IMR-90 (cell line): ENCODE results near the gene TMEM50B. TPM values are rescaled to one million over a fixed set of nuclear protein-coding genes. Genes with fewer than 3 reads are reported as not detected.

Source experiments
- ATAC-seq: fragments of 200-7000 bp; cut with Tn5 transposase; 2 replicates; pipeline ENCODE4 v1.9.1; 2020; ENCODE audit warnings: low read depth, mild to moderate bottlenecking, moderate library complexity
- BruUV-seq: library from RNA; stranded (reverse); fragments of 400-500 nt; replicated peaks from 2 replicates; lab custom pipeline; 2021; lab: Mats Ljungman, UMichigan
- CTCF ChIA-PET: fragments of 300-600 bp; formaldehyde crosslinking; extraction: SDS; loops from one replicate; lab custom pipeline; 2021; ENCODE audit warnings: antibody characterized with exemption; lab: Yijun Ruan, JAX
- POLR2A ChIA-PET: fragments of 300-600 bp; sonication (Branson Sonifier 250); formaldehyde crosslinking; loops from one replicate; lab custom pipeline; 2022; ENCODE audit warnings: antibody characterized with exemption; ENCODE audit not compliant: unreplicated experiment; lab: Charles Lee
- DNase-seq: peaks from one replicate; pipeline ENCODE4 v3.0.0; 2013
- H2AFZ ChIP-seq: replicated peaks from 2 replicates; pipeline ENCODE3; 2013; ENCODE audit warnings: low read length, mild to moderate bottlenecking; ENCODE audit not compliant: poor library complexity
- H2AK5ac ChIP-seq: 2 replicates; pipeline ENCODE4 v1.6.1; 2013; ENCODE audit warnings: low read depth, low read length, inconsistent platforms
- H2AK9ac ChIP-seq: replicated peaks from 2 replicates; pipeline ENCODE3; 2013; ENCODE audit warnings: mild to moderate bottlenecking, low read depth, low read length, moderate library complexity; ENCODE audit not compliant: poor library complexity
- H2BK120ac ChIP-seq: 2 replicates; pipeline ENCODE4 v1.6.1; 2013; ENCODE audit warnings: low read depth, low read length, inconsistent platforms
- H2BK15ac ChIP-seq: 3 replicates; pipeline ENCODE4 v1.6.1; 2013; ENCODE audit warnings: low read depth, low read length, inconsistent platforms
- H2BK20ac ChIP-seq: 2 replicates; pipeline ENCODE4 v1.6.1; 2013; ENCODE audit warnings: low read depth, mild to moderate bottlenecking, inconsistent platforms, low read length, moderate library complexity
- H2BK5ac ChIP-seq: 2 replicates; pipeline ENCODE4 v1.6.1; 2013; ENCODE audit warnings: mild to moderate bottlenecking, low read depth, low read length, inconsistent platforms; ENCODE audit not compliant: poor library complexity, severe bottlenecking
- H3K14ac ChIP-seq: replicated peaks from 2 replicates; pipeline ENCODE4 v1.6.1; 2013; ENCODE audit warnings: low read depth, low read length, inconsistent platforms
- H3K18ac ChIP-seq: 2 replicates; pipeline ENCODE4 v1.6.1; 2013; ENCODE audit warnings: low read depth, low read length, control low read depth
- H3K23ac ChIP-seq: 2 replicates; pipeline ENCODE4 v1.6.1; 2013; ENCODE audit warnings: low read depth, low read length, inconsistent platforms
- H3K27ac ChIP-seq: 2 replicates; pipeline ENCODE4 v1.5.1; 2013; ENCODE audit warnings: mild to moderate bottlenecking, control low read depth, low read length; ENCODE audit not compliant: insufficient read depth
- H3K27me3 ChIP-seq: 2 replicates; pipeline ENCODE4 v1.6.1; 2013; ENCODE audit warnings: low read length; ENCODE audit not compliant: control insufficient read depth, insufficient read depth
- H3K36me3 ChIP-seq: 2 replicates; pipeline ENCODE4 v1.6.1; 2013; ENCODE audit warnings: low read length, mixed read lengths; ENCODE audit not compliant: control insufficient read depth, insufficient read depth
- H3K4ac ChIP-seq: 2 replicates; pipeline ENCODE4 v1.6.1; 2013; ENCODE audit warnings: low read depth, low read length, inconsistent platforms
- H3K4me1 ChIP-seq: 2 replicates; pipeline ENCODE4 v1.6.1; 2013; ENCODE audit warnings: low read length, mixed read lengths; ENCODE audit not compliant: control insufficient read depth, insufficient read depth
- H3K4me2 ChIP-seq: 2 replicates; pipeline ENCODE4 v1.6.1; 2013; ENCODE audit warnings: low read depth, mild to moderate bottlenecking, control low read depth, low read length, moderate library complexity
- H3K4me3 ChIP-seq: 2 replicates; pipeline ENCODE4 v1.5.1; 2013; ENCODE audit warnings: low read depth, mild to moderate bottlenecking, control low read depth, low read length, moderate library complexity; ENCODE audit not compliant: insufficient read depth
- H3K56ac ChIP-seq: 2 replicates; pipeline ENCODE4 v1.6.1; 2013; ENCODE audit warnings: low read length, inconsistent platforms; ENCODE audit not compliant: insufficient read depth; ENCODE audit errors: extremely low read depth
- H3K79me1 ChIP-seq, 2 experiments: 2 replicates each; pipeline ENCODE4 v1.6.1; 2013; ENCODE audit warnings: low read length in 2 of 2, inconsistent platforms in 1 of 2, low read depth in 1 of 2
- H3K9ac ChIP-seq: 2 replicates; pipeline ENCODE4 v1.6.1; 2013; ENCODE audit warnings: low read depth, low read length, control low read depth
- H3K9me1 ChIP-seq: 2 replicates; pipeline ENCODE4 v1.6.1; 2013; ENCODE audit warnings: low read length, inconsistent platforms; ENCODE audit not compliant: insufficient read depth
- H3K9me3 ChIP-seq: 2 replicates; pipeline ENCODE4 v1.6.1; 2013; ENCODE audit warnings: low read length; ENCODE audit not compliant: control insufficient read depth, insufficient read depth
- H4K20me1 ChIP-seq: 2 replicates; pipeline ENCODE4 v1.6.1; 2013; ENCODE audit warnings: low read length, inconsistent platforms; ENCODE audit not compliant: insufficient read depth
- H4K5ac ChIP-seq: 2 replicates; pipeline ENCODE4 v1.6.1; 2013; ENCODE audit warnings: mild to moderate bottlenecking, low read depth, low read length, control low read depth
- H4K8ac ChIP-seq, 2 experiments: 2 replicates each; pipeline ENCODE4 v1.6.1; 2013; ENCODE audit warnings: low read depth in 2 of 2, low read length in 2 of 2, control low read depth in 1 of 2, inconsistent platforms in 1 of 2
- H4K91ac ChIP-seq: 2 replicates; pipeline ENCODE4 v1.6.1; 2013; ENCODE audit warnings: low read depth, low read length, inconsistent platforms; ENCODE audit not compliant: insufficient read depth
- BHLHE40 ChIP-seq: fragments of 150-350 bp; IDR thresholded peaks from 2 replicates; pipeline ENCODE4 v1.6.1; 2016; ENCODE audit warnings: mild to moderate bottlenecking, low read depth, low read length
- CHD1 ChIP-seq: IDR thresholded peaks from 2 replicates; pipeline ENCODE4 v1.6.1; 2012; ENCODE audit warnings: low read depth, low read length, improper control_type of control experiment
- FOS ChIP-seq: fragments of 150-350 bp; IDR thresholded peaks from 2 replicates; pipeline ENCODE4 v1.6.1; 2016; ENCODE audit warnings: low read depth, low read length
- MAFK ChIP-seq: IDR thresholded peaks from 2 replicates; pipeline ENCODE4 v1.6.1; 2012; ENCODE audit warnings: low read depth, low read length, improper control_type of control experiment
- MAZ ChIP-seq: IDR thresholded peaks from 2 replicates; pipeline ENCODE4 v1.6.1; 2012; ENCODE audit warnings: low read depth, mild to moderate bottlenecking, low read length, improper control_type of control experiment, moderate library complexity, borderline replicate concordance
- MXI1 ChIP-seq: IDR thresholded peaks from 2 replicates; pipeline ENCODE4 v1.6.1; 2012; ENCODE audit warnings: low read depth, mild to moderate bottlenecking, low read length, moderate library complexity, borderline replicate concordance
- NFE2L2 ChIP-seq: fragments of 150-350 bp; IDR thresholded peaks from 2 replicates; pipeline ENCODE4 v1.6.1; 2016; ENCODE audit warnings: low read depth, mild to moderate bottlenecking, low read length
- POLR2A ChIP-seq: IDR thresholded peaks from 2 replicates; pipeline ENCODE4 v1.6.1; 2012; ENCODE audit warnings: mild to moderate bottlenecking, low read depth, low read length
- RAD21 ChIP-seq: IDR thresholded peaks from 2 replicates; pipeline ENCODE4 v1.6.1; 2012; ENCODE audit warnings: low read length, improper control_type of control experiment
- RFX5 ChIP-seq: IDR thresholded peaks from 2 replicates; pipeline ENCODE4 v1.8.0; 2012; ENCODE audit warnings: low read depth, mild to moderate bottlenecking, low read length, moderate library complexity
- SMC3 ChIP-seq: fragments of 150-350 bp; IDR thresholded peaks from 2 replicates; pipeline ENCODE4 v1.6.1; 2016; ENCODE audit warnings: low read depth, mild to moderate bottlenecking, antibody characterized with exemption, low read length, moderate library complexity
- WGBS, 2 experiments: methylation state at CpG; one replicate each; pipeline versions ENCODE4 v1.1.5 to v1.1.7; 2013; ENCODE audit warnings: missing lambda C conversion rate in 2 of 2; ENCODE audit not compliant: insufficient read length in 1 of 2; ENCODE audit errors: extremely low coverage in 2 of 2; 5-methylcytosine and 5-hydroxymethylcytosine counted together
- dilution Hi-C: fragments of 300-500 bp; cut with HindIII; formaldehyde crosslinking; loops from one replicate; pipeline ENCODE4 v1.14.3; 2018; ENCODE audit warnings: low sequenced_read_pairs; ENCODE audit not compliant: unreplicated experiment
- in situ Hi-C: fragments of 300-500 bp; cut with MboI; formaldehyde crosslinking; loops from 3 replicates; pipeline ENCODE4 v1.14.3; 2019; ENCODE audit warnings: low sequenced_read_pairs, inconsistent platforms, mixed read lengths
- intact Hi-C: fragments of 100-400 bp; cut with micrococcal nuclease; formaldehyde crosslinking; loops from 2 replicates; pipeline ENCODE4 v1.10.0; 2022
- polyA plus RNA-seq, 3 experiments: library from polyadenylated mRNA; depleted of rRNA; stranded (reverse); fragments of >200 nt; gene quantifications; 2 replicates each; pipeline ENCODE4 v1.2.3, GENCODE V29; 2012; ENCODE audit warnings: low replicate concordance in 1 of 3
- total RNA-seq: library from RNA; depleted of rRNA; stranded (reverse); fragments of >200 nt; gene quantifications from 2 replicates; pipeline ENCODE4 v1.2.3, GENCODE V29; 2012
- TF ChIP-seq, protein P1 (sequence below): fragments of 150-350 bp; IDR thresholded peaks from 2 replicates; pipeline ENCODE4 v1.6.1; 2017; ENCODE audit warnings: mild to moderate bottlenecking, antibody characterized with exemption, low read length, low read depth
- TF ChIP-seq, protein P2 (sequence below): fragments of 150-350 bp; IDR thresholded peaks from 2 replicates; pipeline ENCODE4 v1.6.1; 2016; ENCODE audit warnings: low read depth, mild to moderate bottlenecking, low read length, moderate library complexity, borderline replicate concordance

TMEM50B gene
- total and polyA plus RNA-seq, 2 of the 4 experiments (the other 2 are of a cell fraction), result 10.9 to 25.9 TPM

DNA sequence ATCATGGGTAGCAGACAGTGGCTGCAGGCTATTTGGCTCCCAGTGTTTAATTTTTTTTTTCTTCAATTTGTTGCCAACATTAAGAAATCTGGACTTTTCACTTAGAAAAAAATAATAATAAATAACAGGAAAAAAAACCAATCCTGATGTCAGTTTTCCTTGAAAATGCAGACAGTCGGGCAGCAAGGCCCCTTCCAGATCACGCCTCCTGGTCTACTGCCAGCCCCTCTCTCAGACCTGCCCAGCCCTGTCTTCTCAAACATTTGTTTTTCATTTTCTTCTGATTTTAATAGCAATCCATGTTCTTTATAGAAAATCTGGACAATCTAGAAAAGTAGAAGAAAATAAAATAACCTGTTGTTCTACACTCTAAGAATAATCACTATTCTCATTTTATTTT, 61.1 kb downstream of the TMEM50B start:
- no peak overlapping the region for H3K18ac ChIP-seq
- no peak overlapping the region for H2BK5ac ChIP-seq
- in situ Hi-C loops, result no loop called here
- TF ChIP-seq SMC3 (no peak), RAD21 (no peak), NFE2L2 (no peak), RFX5 (no peak), CHD1 (no peak), MAFK (no peak), MAZ (no peak), BHLHE40 (no peak), FOS (no peak), MXI1 (no peak), POLR2A (no peak)
- TF ChIP-seq, protein P1, sequence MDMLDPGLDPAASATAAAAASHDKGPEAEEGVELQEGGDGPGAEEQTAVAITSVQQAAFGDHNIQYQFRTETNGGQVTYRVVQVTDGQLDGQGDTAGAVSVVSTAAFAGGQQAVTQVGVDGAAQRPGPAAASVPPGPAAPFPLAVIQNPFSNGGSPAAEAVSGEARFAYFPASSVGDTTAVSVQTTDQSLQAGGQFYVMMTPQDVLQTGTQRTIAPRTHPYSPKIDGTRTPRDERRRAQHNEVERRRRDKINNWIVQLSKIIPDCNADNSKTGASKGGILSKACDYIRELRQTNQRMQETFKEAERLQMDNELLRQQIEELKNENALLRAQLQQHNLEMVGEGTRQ, result no peak
- TF ChIP-seq, protein P2, sequence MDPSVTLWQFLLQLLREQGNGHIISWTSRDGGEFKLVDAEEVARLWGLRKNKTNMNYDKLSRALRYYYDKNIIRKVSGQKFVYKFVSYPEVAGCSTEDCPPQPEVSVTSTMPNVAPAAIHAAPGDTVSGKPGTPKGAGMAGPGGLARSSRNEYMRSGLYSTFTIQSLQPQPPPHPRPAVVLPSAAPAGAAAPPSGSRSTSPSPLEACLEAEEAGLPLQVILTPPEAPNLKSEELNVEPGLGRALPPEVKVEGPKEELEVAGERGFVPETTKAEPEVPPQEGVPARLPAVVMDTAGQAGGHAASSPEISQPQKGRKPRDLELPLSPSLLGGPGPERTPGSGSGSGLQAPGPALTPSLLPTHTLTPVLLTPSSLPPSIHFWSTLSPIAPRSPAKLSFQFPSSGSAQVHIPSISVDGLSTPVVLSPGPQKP, result no peak
- H2AFZ ChIP-seq, result no peak overlapping the region
- H3K79me1 ChIP-seq, result peaks cover 35 to 53% of the 10 kb centered on the region in 2 experiments
- no TSS peak for BruUV-seq
- ChIA-PET CTCF (no interaction called here), POLR2A (no interaction called here)
- peaks cover 6% of the 10 kb centered on the region for H3K4me1 ChIP-seq
- no peak overlapping the region for H2BK120ac ChIP-seq
- H3K56ac ChIP-seq, result no peak overlapping the region
- dilution Hi-C loops, result no loop called here
- H4K5ac ChIP-seq, result no peak overlapping the region
- DNase-seq (no peak), ATAC-seq (no peak)
- no peak overlapping the region for H2BK15ac ChIP-seq
- no peak overlapping the region for H3K27ac ChIP-seq
- H3K9ac ChIP-seq, result no peak overlapping the region
- no peak overlapping the region for H3K4me3 ChIP-seq
- peaks cover 32% of the 10 kb centered on the region for H3K36me3 ChIP-seq
- no peaks in the 10 kb centered on the region for H3K9me3 ChIP-seq
- H2AK5ac ChIP-seq, result no peak overlapping the region
- H3K23ac ChIP-seq, result no peak overlapping the region
- intact Hi-C loops, result no loop called here
- no peak overlapping the region for H2BK20ac ChIP-seq
- H3K4me2 ChIP-seq, result no peak overlapping the region
- H4K20me1 ChIP-seq, result peaks cover 40% of the 10 kb centered on the region
- H4K8ac ChIP-seq, result no peak overlapping the region
- H3K14ac ChIP-seq, result no peak overlapping the region
- WGBS, 2 experiments, result no CpG with 5 or more reads among the region's 2 CpGs
- peaks cover 22% of the 10 kb centered on the region for H3K9me1 ChIP-seq
- H2AK9ac ChIP-seq, result no peak overlapping the region
- no peaks in the 10 kb centered on the region for H3K27me3 ChIP-seq
- H4K91ac ChIP-seq, result no peak overlapping the region
- no peak overlapping the region for H3K4ac ChIP-seq
